ENCODE results near the gene CDK14.

GRCh38 chr7:90593205-90593604 is 2.9 kb upstream of the CDK14 start:
- TF ChIP-seq CTCF (conservative IDR thresholded peaks at IDR 0.05): no peak
- TF ChIP-seq EZH2 (IDR thresholded peaks at IDR 0.05; ENCODE audit: low read depth): no peak
